ENCODE measurements around the gene TMEM213.

GRCh38 chr7:138797715-138798320 is at the start of gene TMEM213, which contains the start of gene ATP6V0A4:
- no peak for TF ChIP-seq CTCF (IDR thresholded peaks at IDR 0.05)
- TF ChIP-seq E2F1 (CRISPR knock-in tag; IDR thresholded peaks at IDR 0.05) = no peak
- no peak for TF ChIP-seq IRF1 (CRISPR knock-in tag; IDR thresholded peaks at IDR 0.05)
- no peak for TF ChIP-seq USF1 (CRISPR knock-in tag; IDR thresholded peaks at IDR 0.05)
- TF ChIP-seq JUN (CRISPR knock-in tag; IDR thresholded peaks at IDR 0.05) = no peak

All from WTC11 (cell line).